ENCODE measurements around the gene C1orf167. TPM values are rescaled to one million over a fixed set of nuclear protein-coding genes. Genes with fewer than 3 reads are reported as not detected.
A peak's percentile ranks its signal among the peaks of the same experiment; 100 is the strongest.

C1orf167 gene
- total and polyA plus RNA-seq, 5 donors = 1.3 to 4.0 (median 2.2) TPM

DNA sequence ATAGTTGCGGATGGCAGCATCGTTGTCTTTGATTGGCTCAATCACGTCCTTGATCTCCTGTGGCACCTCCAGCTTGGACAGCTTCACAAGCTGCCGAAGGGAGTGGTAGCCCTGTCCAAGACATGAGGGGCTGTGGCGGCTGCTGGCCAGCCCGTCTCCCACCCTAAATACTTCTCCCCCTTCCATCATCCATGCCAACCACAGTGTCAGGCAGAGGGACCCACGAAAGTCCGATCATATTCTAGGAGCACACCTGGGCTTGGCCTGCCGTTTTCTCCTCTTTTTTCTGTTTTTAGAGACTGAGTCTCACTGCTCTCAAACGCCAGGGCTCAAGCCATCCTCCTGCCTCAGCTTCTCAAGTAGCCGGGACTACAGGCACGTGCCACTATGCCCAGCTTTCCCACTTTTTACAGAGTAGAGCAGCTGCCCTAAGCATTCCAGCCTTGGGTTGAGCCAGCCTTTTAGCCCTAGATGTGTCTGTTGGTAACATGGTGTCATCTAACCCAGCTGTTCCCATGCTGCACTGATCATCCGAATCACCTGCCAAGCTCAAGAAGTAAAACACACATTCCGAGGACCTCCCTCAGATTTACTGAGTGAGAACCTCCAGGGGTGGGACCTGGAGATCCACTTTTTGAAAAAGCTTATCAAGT, 33.4 kb downstream of the C1orf167 start:
- Histone ChIP-seq H3K4me3 (ENCODE audit: low read length) (no peak overlapping the region), H3K9me3 (ENCODE audit: control insufficient read depth, low read length) (no peaks in the 10 kb centered on the region), H3K27ac (ENCODE audit: low read length) (peak overlapping the region; percentile 97), H3K27me3 (ENCODE audit: control insufficient read depth, insufficient read depth) (no peaks in the 10 kb centered on the region), H3K4me1 (ENCODE audit: control insufficient read depth, insufficient read depth, low read length) (peaks cover 21% of the 10 kb centered on the region)
- intact Hi-C loops (cut with DNase I) = no loop called here
- peak in 1 of 3 donors; percentile 36 for DNase-seq
- WGBS = 77% methylated on average over 14 of the region's 14 CpGs
- no peak for ATAC-seq

DNA sequence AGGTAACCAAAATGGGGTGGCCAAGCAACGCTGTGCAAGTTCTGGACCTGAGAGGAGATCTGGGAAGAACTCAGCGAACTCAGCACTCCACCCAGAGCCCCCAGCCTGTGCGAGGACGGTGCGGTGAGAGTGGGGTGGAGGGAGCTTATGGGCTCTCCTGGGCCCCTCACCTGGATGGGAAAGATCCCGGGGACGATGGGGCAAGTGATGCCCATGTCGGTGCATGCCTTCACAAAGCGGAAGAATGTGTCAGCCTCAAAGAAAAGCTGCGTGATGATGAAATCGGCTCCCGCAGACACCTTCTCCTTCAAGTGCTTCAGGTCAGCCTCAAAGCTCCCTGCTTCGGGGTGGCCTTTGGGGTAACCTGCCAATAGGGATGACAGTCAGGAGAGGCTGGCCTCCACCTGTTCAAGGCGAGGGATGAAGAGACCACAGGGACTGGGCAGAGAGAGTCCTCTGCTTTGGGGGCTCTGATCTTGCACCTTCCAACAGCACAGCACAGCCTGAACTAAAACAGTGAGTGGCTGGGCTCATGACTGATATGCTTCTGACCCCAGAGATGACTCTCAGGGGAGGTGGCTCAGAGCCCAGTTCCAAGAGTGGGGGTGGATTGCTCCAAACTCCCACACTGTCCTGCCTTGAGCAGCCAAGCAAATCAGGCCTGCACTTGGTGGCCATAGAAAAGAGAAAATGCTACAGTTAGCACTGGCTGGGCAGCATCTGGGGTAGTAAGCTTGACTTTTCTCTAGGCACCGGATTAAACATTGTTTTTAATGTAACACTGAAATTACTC, 34.2 kb downstream of the C1orf167 start:
- DNase-seq = peak; percentile 74 to 88 (median 87)
- peaks cover 19% of the 10 kb centered on the region for H3K4me1 ChIP-seq (ENCODE audit: control insufficient read depth, insufficient read depth, low read length)
- no peaks in the 10 kb centered on the region for H3K27me3 ChIP-seq (ENCODE audit: control insufficient read depth, insufficient read depth)
- intact Hi-C loops (cut with DNase I) = no loop called here
- WGBS = 71% methylated on average over 15 of the region's 15 CpGs
- H3K27ac ChIP-seq (ENCODE audit: low read length) = peak overlapping the region; percentile 97
- H3K9me3 ChIP-seq (ENCODE audit: control insufficient read depth, low read length) = no peaks in the 10 kb centered on the region
- ATAC-seq = peak; percentile 65 to 68
- no peak overlapping the region for H3K4me3 ChIP-seq (ENCODE audit: low read length)

DNA sequence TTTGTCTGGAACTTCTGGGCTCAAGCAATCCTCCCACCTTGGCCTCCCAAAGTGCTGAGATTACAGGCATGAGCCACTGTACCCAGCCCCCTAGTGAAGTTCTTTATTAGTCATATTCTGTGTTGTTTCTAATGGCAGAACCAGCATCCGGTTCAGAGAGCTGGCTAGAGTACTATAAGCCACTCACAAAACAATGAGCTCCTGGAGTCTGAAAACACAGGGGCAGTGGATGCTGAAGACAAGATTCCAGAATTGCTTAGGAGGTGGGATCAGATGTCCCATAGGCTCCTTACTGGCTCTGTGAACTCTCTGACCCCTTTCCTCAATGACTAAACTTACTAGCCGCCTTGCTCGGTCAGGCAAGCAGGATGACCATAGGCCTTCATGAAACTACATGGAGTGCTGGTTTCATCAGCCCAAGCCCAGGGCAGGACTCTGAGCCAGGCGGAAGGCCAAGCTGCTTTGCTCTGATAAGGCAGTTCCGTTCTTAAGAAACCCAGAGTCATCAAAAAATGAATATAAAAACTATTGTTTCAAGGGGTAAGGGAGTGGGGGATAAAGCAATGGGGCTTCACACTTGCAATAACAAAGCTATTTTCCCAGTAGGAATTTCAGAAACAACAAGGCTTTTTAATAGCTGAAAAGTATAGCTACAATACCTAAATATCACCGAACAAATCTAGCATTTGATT, 35.7 kb downstream of the C1orf167 start:
- intact Hi-C loops (cut with DNase I) = no loop called here
- peak overlapping the region; percentile 97 for H3K27ac ChIP-seq (ENCODE audit: low read length)
- DNase-seq = peak; percentile 89 to 94 (median 90)
- no peaks in the 10 kb centered on the region for H3K27me3 ChIP-seq (ENCODE audit: control insufficient read depth, insufficient read depth)
- H3K9me3 ChIP-seq (ENCODE audit: control insufficient read depth, low read length) = no peaks in the 10 kb centered on the region
- H3K4me3 ChIP-seq (ENCODE audit: low read length) = no peak overlapping the region
- ATAC-seq = peak; percentile 72 to 81
- peaks cover 14% of the 10 kb centered on the region for H3K4me1 ChIP-seq (ENCODE audit: control insufficient read depth, insufficient read depth, low read length)
- 25% methylated on average over 6 of the region's 6 CpGs for WGBS

DNA sequence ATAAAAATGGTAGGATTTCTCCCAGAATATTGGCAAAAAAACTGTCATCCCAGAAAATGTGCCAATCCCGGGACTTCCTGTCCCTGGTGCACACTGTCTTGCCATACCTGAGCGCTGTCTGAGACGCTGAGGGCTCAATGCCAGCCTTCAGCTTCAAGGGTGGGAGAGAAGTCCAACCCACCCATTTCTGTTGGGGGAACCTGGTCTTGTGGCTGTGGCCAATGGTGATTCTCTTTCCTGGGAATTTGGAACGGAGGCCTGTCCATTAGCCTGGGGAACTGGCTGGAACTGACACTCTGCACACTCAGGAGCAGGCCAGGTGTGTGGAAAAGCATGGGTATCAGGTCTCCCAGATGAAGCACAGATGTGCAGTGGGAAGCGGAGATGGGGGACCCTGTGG, 37.1 kb downstream of the C1orf167 start:
- Histone ChIP-seq H3K27me3 (ENCODE audit: control insufficient read depth, insufficient read depth) (no peaks in the 10 kb centered on the region), H3K27ac (ENCODE audit: low read length) (peak overlapping the region; percentile 66), H3K4me1 (ENCODE audit: control insufficient read depth, insufficient read depth, low read length) (peaks cover 14% of the 10 kb centered on the region), H3K4me3 (ENCODE audit: low read length) (no peak overlapping the region), H3K9me3 (ENCODE audit: control insufficient read depth, low read length) (no peaks in the 10 kb centered on the region)
- intact Hi-C loops (cut with DNase I) = no loop called here
- 96% methylated on average over 5 of the region's 5 CpGs for WGBS
- DNase-seq (peak in 1 of 3 donors; percentile 16), ATAC-seq (no peak)

DNA sequence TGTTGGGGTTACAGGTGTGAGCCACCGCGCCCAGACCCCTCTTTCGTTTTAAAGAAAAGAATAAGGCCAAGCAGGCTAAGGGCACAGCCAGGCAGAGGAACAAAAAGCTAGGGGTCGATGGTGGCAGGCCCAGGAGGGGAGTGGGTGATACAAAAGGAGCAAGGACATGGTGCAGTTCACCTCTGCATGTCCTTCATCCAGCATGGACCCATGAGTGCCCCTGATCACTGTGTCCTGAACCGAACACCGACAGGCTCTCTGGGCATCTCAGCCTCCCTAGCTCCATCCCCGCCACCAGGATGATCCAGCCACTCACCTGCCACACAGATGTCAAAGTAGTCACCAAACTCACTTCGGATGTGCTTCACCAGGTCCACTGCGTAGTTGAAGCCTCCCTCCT, 37.9 kb downstream of the C1orf167 start:
- Histone ChIP-seq H3K4me1 (ENCODE audit: control insufficient read depth, insufficient read depth, low read length) (peaks cover 14% of the 10 kb centered on the region), H3K27ac (ENCODE audit: low read length) (peak overlapping the region; percentile 33), H3K4me3 (ENCODE audit: low read length) (no peak overlapping the region), H3K9me3 (ENCODE audit: control insufficient read depth, low read length) (no peaks in the 10 kb centered on the region), H3K27me3 (ENCODE audit: control insufficient read depth, insufficient read depth) (no peaks in the 10 kb centered on the region)
- ATAC-seq (no peak), DNase-seq (no peak)
- WGBS = 96% methylated on average over 9 of the region's 9 CpGs
- intact Hi-C loops (cut with DNase I) = no loop called here

DNA sequence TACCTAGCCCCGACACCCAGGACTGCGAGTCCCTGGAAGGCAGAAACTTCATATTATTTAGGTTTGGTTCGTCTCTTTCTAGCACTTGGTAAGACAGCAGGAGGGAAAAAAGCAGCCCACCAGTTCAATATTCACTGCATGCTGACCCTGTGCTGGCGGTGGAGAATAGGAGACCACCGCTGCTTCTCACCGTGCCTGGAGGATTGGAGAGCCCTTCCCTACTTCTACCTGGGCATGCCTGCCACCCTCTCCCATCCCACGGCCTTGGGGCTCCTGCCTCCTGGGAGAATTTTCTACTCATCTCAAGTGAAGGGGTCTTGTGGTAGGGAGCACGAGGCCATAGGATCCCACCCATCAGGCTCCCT, 38.4 kb downstream of the C1orf167 start:
- 86% methylated on average over 8 of the region's 8 CpGs for WGBS
- intact Hi-C loops (cut with DNase I) = no loop called here
- Histone ChIP-seq H3K9me3 (ENCODE audit: control insufficient read depth, low read length) (no peaks in the 10 kb centered on the region), H3K4me3 (ENCODE audit: low read length) (no peak overlapping the region), H3K4me1 (ENCODE audit: control insufficient read depth, insufficient read depth, low read length) (peaks cover 11% of the 10 kb centered on the region), H3K27me3 (ENCODE audit: control insufficient read depth, insufficient read depth) (no peaks in the 10 kb centered on the region), H3K27ac (ENCODE audit: low read length) (peak overlapping the region; percentile 60)
- no peak for ATAC-seq
- no peak for DNase-seq

DNA sequence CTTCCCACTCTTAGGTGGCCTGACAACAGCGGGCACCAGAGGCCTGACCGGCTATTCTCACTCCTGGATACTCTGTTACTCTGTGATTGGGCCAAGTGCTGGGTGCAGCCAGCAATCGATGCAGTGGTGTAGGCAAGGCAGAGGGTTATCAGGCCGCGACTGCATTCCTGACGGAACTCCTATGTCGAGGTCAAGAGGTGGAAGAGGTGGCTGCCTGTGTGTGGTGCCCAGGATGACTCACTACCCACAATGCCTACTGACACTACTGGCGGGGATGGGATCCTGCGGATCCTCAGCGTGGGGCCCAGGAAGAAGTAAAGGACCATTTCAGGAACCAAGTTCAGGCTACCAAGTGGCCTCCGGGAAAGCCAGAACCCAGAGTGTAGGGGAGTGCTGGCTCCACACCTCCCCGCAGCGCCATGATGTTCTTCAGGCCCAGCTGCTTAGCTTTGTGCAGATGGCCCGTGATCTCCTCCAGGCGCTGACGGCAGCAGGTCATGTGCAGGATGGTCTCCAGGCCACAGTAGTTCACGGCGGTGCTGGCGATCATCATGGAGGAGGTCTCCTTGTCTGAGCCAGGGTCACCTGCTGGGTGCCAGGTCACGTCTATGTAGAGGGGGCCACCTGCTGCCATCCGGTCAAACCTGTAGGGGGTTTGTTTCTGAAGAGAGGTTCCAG, 38.9 kb downstream of the C1orf167 start:
- Histone ChIP-seq H3K27ac (ENCODE audit: low read length) (peak overlapping the region; percentile 60), H3K9me3 (ENCODE audit: control insufficient read depth, low read length) (no peaks in the 10 kb centered on the region), H3K27me3 (ENCODE audit: control insufficient read depth, insufficient read depth) (no peaks in the 10 kb centered on the region), H3K4me3 (ENCODE audit: low read length) (peak overlapping the region; percentile 3), H3K4me1 (ENCODE audit: control insufficient read depth, insufficient read depth, low read length) (peaks cover 8% of the 10 kb centered on the region)
- WGBS = 70% methylated on average over 21 of the region's 21 CpGs
- DNase-seq (peak in 1 of 3 donors; percentile 62), ATAC-seq (no peak)
- intact Hi-C loops (cut with DNase I) = no loop called here

DNA sequence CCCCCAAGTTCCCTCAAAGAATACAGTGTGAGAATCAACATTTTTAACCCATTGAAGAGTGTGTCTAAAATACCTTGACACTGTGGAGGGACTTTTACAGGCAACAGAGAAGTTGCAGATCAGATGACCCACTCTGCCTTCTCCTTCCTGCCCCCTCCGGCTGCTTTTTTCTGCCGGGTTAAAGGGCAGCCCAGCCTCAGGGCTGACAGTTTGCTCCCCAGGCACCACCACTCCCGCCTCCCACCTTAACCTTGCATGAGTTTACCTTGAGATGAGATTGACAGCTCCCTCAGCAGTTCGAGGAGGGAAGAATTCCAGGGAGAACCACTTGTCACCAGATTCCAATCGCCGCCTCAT, 40.6 kb downstream of the C1orf167 start:
- 2% methylated on average over 6 of the region's 6 CpGs for WGBS
- Histone ChIP-seq H3K4me1 (ENCODE audit: control insufficient read depth, insufficient read depth, low read length) (peaks cover 7% of the 10 kb centered on the region), H3K9me3 (ENCODE audit: control insufficient read depth, low read length) (no peaks in the 10 kb centered on the region), H3K27ac (ENCODE audit: low read length) (peak overlapping the region; percentile 94), H3K27me3 (ENCODE audit: control insufficient read depth, insufficient read depth) (no peaks in the 10 kb centered on the region), H3K4me3 (ENCODE audit: low read length) (peak overlapping the region; percentile 56)
- ATAC-seq (no peak), DNase-seq (peak in 1 of 3 donors; percentile 70)
- intact Hi-C loops (cut with DNase I) = no loop called here

DNA sequence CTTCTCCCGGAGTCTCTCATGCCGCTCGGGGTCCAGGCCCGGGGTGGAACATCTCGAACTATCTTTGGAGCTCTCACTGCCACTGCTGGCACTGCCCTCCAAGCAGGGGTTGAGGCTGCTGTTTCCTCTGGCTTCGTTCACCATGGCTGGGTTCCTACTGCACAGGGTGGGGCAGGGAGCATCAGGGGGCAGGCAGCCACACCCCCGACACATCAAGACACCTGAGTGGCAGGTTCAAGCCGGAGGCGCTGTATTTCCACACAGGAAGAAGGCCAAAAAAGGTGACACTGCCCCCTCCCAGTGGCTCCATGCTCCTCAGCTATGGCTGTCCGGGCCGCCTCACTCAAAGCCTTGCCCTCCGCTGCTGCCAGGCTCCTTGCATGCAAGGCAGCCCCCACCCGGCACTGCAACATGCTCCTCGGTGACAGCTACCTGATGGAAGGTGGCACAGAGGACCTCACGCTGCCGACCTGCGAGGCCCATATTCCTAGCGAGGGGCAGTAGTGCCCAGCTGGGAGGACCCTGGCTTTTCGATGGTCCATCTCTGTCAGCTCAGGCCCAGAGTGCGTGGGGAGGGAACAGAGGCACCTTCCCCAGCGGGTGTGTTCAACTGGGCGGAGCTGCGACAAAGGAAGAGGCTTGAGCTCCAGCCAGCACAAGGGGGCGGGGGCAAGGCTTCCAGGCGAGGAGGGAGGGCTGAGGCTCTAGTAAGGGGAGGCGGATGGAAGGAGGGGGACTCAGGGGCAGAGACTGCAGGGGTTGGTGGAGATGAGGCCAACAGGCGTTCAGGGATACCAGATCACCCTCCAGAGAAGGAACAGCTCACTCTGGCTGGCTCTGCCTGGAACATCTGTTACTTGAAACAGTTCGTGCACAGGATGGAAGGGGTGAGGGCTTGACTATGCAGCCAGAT, 41.2 kb downstream of the C1orf167 start:
- Histone ChIP-seq H3K9me3 (ENCODE audit: control insufficient read depth, low read length) (no peaks in the 10 kb centered on the region), H3K4me1 (ENCODE audit: control insufficient read depth, insufficient read depth, low read length) (peaks cover 7% of the 10 kb centered on the region), H3K4me3 (ENCODE audit: low read length) (peak overlapping the region; percentile 56), H3K27ac (ENCODE audit: low read length) (peak overlapping the region; percentile 94), H3K27me3 (ENCODE audit: control insufficient read depth, insufficient read depth) (no peaks in the 10 kb centered on the region)
- WGBS = 2% methylated on average over 28 of the region's 28 CpGs
- intact Hi-C loops (cut with DNase I) = no loop called here
- peak; percentile 70 to 73 for ATAC-seq
- peak; percentile 95 to 98 (median 98) for DNase-seq
